HG03039 (cell line): ENCODE results near the gene TTC9B.

Experiments used
- ATAC-seq: cut with Tn5 transposase; IDR thresholded peaks from one replicate; pipeline ENCODE4 v1.9.1; 2021; ENCODE audit warnings: mild to moderate bottlenecking, moderate library complexity; ENCODE audit not compliant: unreplicated experiment

TTC9B gene

GRCh38 chr19:40217934-40218890 lies at the start of gene TTC9B:
TTC9B (minus strand) TSS chr19:40218384; CDS start chr19:40218381, 3 bp downstream.
- no peak for ATAC-seq

- ATAC-seq = no peak
These were observed 49.4 kb upstream of the TTC9B start for GRCh38 chr19:40267601-40267997.

GRCh38 chr19:40266912-40267600 lies 48.9 kb upstream of the TTC9B start:
- ATAC-seq = no peak

GRCh38 chr19:40266119-40266518 lies 47.9 kb upstream of the TTC9B start:
- no peak for ATAC-seq

GRCh38 chr19:40265763-40266099 lies 47.5 kb upstream of the TTC9B start:
- ATAC-seq = no peak

- ATAC-seq = no peak
These were observed 47.0 kb upstream of the TTC9B start for GRCh38 chr19:40265055-40265762.

GRCh38 chr19:40264314-40265054 lies 46.3 kb upstream of the TTC9B start:
- no peak for ATAC-seq

- no peak for ATAC-seq
These were observed 45.5 kb upstream of the TTC9B start for GRCh38 chr19:40263440-40264313.

- ATAC-seq = no peak
These were observed 44.2 kb upstream of the TTC9B start for GRCh38 chr19:40262422-40262821.

GRCh38 chr19:40261631-40262030 lies 43.4 kb upstream of the TTC9B start:
- ATAC-seq = no peak

- ATAC-seq = no peak
These were observed 38.9 kb upstream of the TTC9B start for GRCh38 chr19:40257096-40257517.

- ATAC-seq = no peak
These were observed 38.3 kb upstream of the TTC9B start for GRCh38 chr19:40256512-40256911.

- no peak for ATAC-seq
These were observed 37.5 kb upstream of the TTC9B start for GRCh38 chr19:40255619-40256166.

GRCh38 chr19:40254714-40255418 lies 36.7 kb upstream of the TTC9B start:
- ATAC-seq = no peak

GRCh38 chr19:40253611-40254092 lies 35.5 kb upstream of the TTC9B start:
- ATAC-seq = no peak

- no peak for ATAC-seq
These were observed 34.2 kb upstream of the TTC9B start for GRCh38 chr19:40252395-40252794.

GRCh38 chr19:40251991-40252390 lies 33.8 kb upstream of the TTC9B start:
- no peak for ATAC-seq

- ATAC-seq = no peak
These were observed 33.1 kb upstream of the TTC9B start for GRCh38 chr19:40251244-40251643.

GRCh38 chr19:40249781-40250180 lies 31.6 kb upstream of the TTC9B start:
- ATAC-seq = no peak
